HepG2 (cell line): ENCODE measurements around the gene SEC11A. TPM values are rescaled to one million over a fixed set of nuclear protein-coding genes. Genes with fewer than 3 reads are reported as not detected.

Source experiments
- ATAC-seq: fragments of 200-7000 bp; cut with Tn5 transposase; 3 replicates; pipeline ENCODE4 v1.9.1; 2020; ENCODE audit warnings: mild to moderate bottlenecking, moderate library complexity
- BruUV-seq: library from RNA; stranded (reverse); fragments of 400-500 nt; replicated peaks from 2 replicates; lab custom pipeline; 2021; lab: Mats Ljungman, UMichigan
- CTCF ChIA-PET: fragments of 300-600 bp; formaldehyde crosslinking; extraction: SDS; loops from one replicate; lab custom pipeline; 2021; ENCODE audit warnings: low total read pairs, inconsistent platforms, low intra/inter-chr PET ratio; lab: Yijun Ruan, JAX
- POLR2A ChIA-PET: fragments of 350-600 bp; sonication (Branson Sonifier 250); formaldehyde crosslinking; loops from one replicate; lab custom pipeline; 2020; ENCODE audit warnings: antibody characterized with exemption, inconsistent platforms; lab: Yijun Ruan, JAX
- DNase-seq: peaks from one replicate; pipeline ENCODE4 v3.0.0-alpha.2; 2015; ENCODE audit warnings: low spot score
- FAIRE-seq: peaks from 3 replicates; lab custom pipeline; 2011; peaks lifted over from hg19 to GRCh38; lab: Jason Lieb, UNC
- H2AFZ ChIP-seq: one replicate; pipeline ENCODE4 v1.6.1; 2011; ENCODE audit warnings: low read length, inconsistent platforms
- H3K27ac ChIP-seq: fragments of 300-600 bp; 3 replicates; pipeline ENCODE4 v1.8.0; 2011; ENCODE audit warnings: mixed run types, mild to moderate bottlenecking, mixed read lengths, low read length, inconsistent platforms; ENCODE audit not compliant: insufficient read depth; ENCODE audit errors: extremely low read length
- H3K27me3 ChIP-seq, 2 experiments: fragments of 200-600 bp in 1 of 2; 2 replicates in 1 of 2; 3 replicates in 1 of 2; pipeline versions ENCODE4 v1.6.0 to v1.8.0; 2011; ENCODE audit warnings: low read length in 2 of 2, mild to moderate bottlenecking in 2 of 2, moderate library complexity in 2 of 2, inconsistent platforms in 1 of 2; ENCODE audit not compliant: insufficient read depth in 2 of 2, control insufficient read depth in 1 of 2
- H3K36me3 ChIP-seq, 2 experiments: fragments of 200-600 bp in 1 of 2; replicated peaks in 1 of 2; 2 replicates in 1 of 2; 3 replicates in 1 of 2; pipeline versions ENCODE4 v1.5.1 to v1.8.0; 2011; ENCODE audit warnings: low read length in 2 of 2, inconsistent platforms in 1 of 2; ENCODE audit not compliant: insufficient read depth in 2 of 2, control insufficient read depth in 1 of 2
- H3K4me1 ChIP-seq: 2 replicates; pipeline ENCODE4 v1.5.1; 2012; ENCODE audit warnings: low read length, inconsistent platforms; ENCODE audit not compliant: insufficient read depth
- H3K4me2 ChIP-seq: 2 replicates; pipeline ENCODE4 v1.6.0; 2011; ENCODE audit warnings: low read depth, low read length, inconsistent platforms
- H3K4me3 ChIP-seq, 3 experiments: fragments of 200-600 bp in 1 of 3; sonication (generic), shearing (Covaris generic) in 1 of 3; replicated peaks in 1 of 3; 2 replicates each; pipeline ENCODE4 v1.5.1; 2011 to 2016; ENCODE audit warnings: low read length in 3 of 3, inconsistent platforms in 2 of 3, low read depth in 2 of 3, mild to moderate bottlenecking in 2 of 3, control low read depth in 1 of 3, mixed read lengths in 1 of 3; ENCODE audit not compliant: insufficient read depth in 1 of 3
- H3K79me2 ChIP-seq: one replicate; pipeline ENCODE4 v1.6.1; 2011; ENCODE audit warnings: low read length, inconsistent platforms; ENCODE audit not compliant: insufficient read depth
- H3K9ac ChIP-seq: 2 replicates; pipeline ENCODE4 v1.6.0; 2011; ENCODE audit warnings: mild to moderate bottlenecking, low read depth, low read length, inconsistent platforms; ENCODE audit not compliant: insufficient read depth
- H3K9me3 ChIP-seq: 2 replicates; pipeline ENCODE4 v1.5.1; 2012; ENCODE audit warnings: mild to moderate bottlenecking, low read length
- H4K20me1 ChIP-seq: 2 replicates; pipeline ENCODE4 v1.6.0; 2011; ENCODE audit warnings: inconsistent platforms, mild to moderate bottlenecking, low read length, moderate library complexity; ENCODE audit not compliant: insufficient read depth
- ISL2 ChIP-seq: sonication (generic); formaldehyde crosslinking; IDR thresholded peaks from 2 replicates; pipeline ENCODE4 v1.5.0; 2020; ENCODE audit warnings: missing genetic modification reagents
- NCOA2 ChIP-seq: sonication (generic); formaldehyde crosslinking; IDR thresholded peaks from 2 replicates; pipeline ENCODE4 v1.8.0; 2022; ENCODE audit warnings: inconsistent platforms
- PPARG ChIP-seq: conservative IDR thresholded peaks from 2 replicates; pipeline ENCODE4 v1.6.1; 2016; ENCODE audit warnings: missing biosample characterization, missing genetic modification reagents
- SIN3A ChIP-seq: IDR thresholded peaks from 2 replicates; pipeline ENCODE4 v1.6.1; 2011; ENCODE audit warnings: low read depth, mild to moderate bottlenecking, control low read depth, low read length, borderline replicate concordance
- TAF1 ChIP-seq: sonication (generic); formaldehyde crosslinking; IDR thresholded peaks from 2 replicates; pipeline ENCODE4 v1.4.0; 2020; ENCODE audit warnings: missing genetic modification reagents
- ZNF33A ChIP-seq: sonication (generic); formaldehyde crosslinking; IDR thresholded peaks from 2 replicates; pipeline ENCODE4 v1.5.1; 2020; ENCODE audit warnings: missing genetic modification reagents, mild to moderate bottlenecking, moderate library complexity, borderline replicate concordance
- ZNF768 ChIP-seq: sonication (generic); formaldehyde crosslinking; IDR thresholded peaks from 2 replicates; pipeline ENCODE4 v1.4.0; 2020; ENCODE audit warnings: missing genetic modification reagents
- ZNF777 ChIP-seq: sonication (generic); formaldehyde crosslinking; IDR thresholded peaks from 2 replicates; pipeline ENCODE4 v1.4.0; 2020; ENCODE audit warnings: missing genetic modification reagents
- ZSCAN25 ChIP-seq: sonication (generic); formaldehyde crosslinking; IDR thresholded peaks from 2 replicates; pipeline ENCODE4 v1.8.0; 2022; ENCODE audit warnings: mild to moderate bottlenecking, missing genetic modification reagents
- WGBS: methylation state at CpG from one replicate; pipeline ENCODE4 v1.1.6; 2017; ENCODE audit warnings: low lambda C conversion rate; 5-methylcytosine and 5-hydroxymethylcytosine counted together
- in situ Hi-C: cut with HindIII; loops from 2 replicates; pipeline ENCODE4 v1.10.0; 2017; ENCODE audit warnings: low pct_unique_long_range_greater_than_20kb; ENCODE audit not compliant: extremely low pct_ligation_motif_present
- intact Hi-C: fragments of 100-400 bp; cut with micrococcal nuclease; formaldehyde crosslinking; loops from one replicate; pipeline ENCODE4 v1.10.0; 2022; ENCODE audit not compliant: unreplicated experiment
- polyA plus RNA-seq, 8 experiments: library from polyadenylated mRNA; depleted of rRNA in 3 of 8; stranded (reverse) in 7 of 8; unstranded in 1 of 8; fragments of >200 nt; fragmentation: Illumina TruSeq in 4 of 8; extraction: Trizol in 4 of 8; gene quantifications; 2 replicates each; pipeline versions ENCODE4 v1.2.1 to v1.2.3, GENCODE V29; 2011 to 2016; ENCODE audit warnings: low read depth in 4 of 8, missing spikeins in 1 of 8, mixed read lengths in 1 of 8; ENCODE audit not compliant: insufficient read depth in 1 of 8
- total RNA-seq, 5 experiments: library from RNA; depleted of rRNA; stranded (reverse); fragments of >200 nt; fragmentation: Illumina TruSeq; extraction: Trizol; gene quantifications; 2 replicates each; pipeline ENCODE4 v1.2.3, GENCODE V29; 2016; ENCODE audit warnings: low read depth in 1 of 5
- TF ChIP-seq, protein P1 (sequence below): sonication (generic); formaldehyde crosslinking; IDR thresholded peaks from 2 replicates; pipeline ENCODE4 v1.5.0; 2020; ENCODE audit warnings: mild to moderate bottlenecking, missing genetic modification reagents
- TF ChIP-seq, protein P2 (sequence below): sonication (generic); formaldehyde crosslinking; IDR thresholded peaks from 2 replicates; pipeline ENCODE4 v1.4.0; 2020; ENCODE audit warnings: missing genetic modification reagents
- TF ChIP-seq, protein P3 (sequence below): sonication (generic); formaldehyde crosslinking; IDR thresholded peaks from 2 replicates; pipeline ENCODE4 v1.4.0; 2020; ENCODE audit warnings: low read depth, missing genetic modification reagents

Gene SEC11A
- total and polyA plus RNA-seq, 2 of the 13 experiments (the other 11 are each of a cell fraction or from before 2014, with no cell fraction given): 141 to 230 TPM

DNA sequence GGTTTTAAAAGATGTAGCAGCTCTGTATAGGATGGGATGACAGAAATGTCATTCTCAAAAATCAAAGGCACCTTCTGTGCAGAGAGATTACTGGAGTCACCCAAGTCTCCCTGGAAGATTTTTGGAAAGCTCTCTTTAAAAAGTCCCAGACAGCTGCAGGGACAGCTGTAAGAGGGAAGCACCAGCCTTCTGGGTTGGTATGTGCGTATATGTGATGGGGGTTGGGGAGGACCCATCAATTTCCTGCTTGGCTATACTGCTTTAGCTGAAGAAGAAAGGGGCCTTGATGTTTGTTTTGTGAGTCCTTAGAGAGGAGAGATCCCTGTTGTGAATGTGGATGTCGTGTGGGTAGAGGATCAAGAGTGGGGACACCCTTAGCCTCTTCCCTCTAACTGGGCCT is 5.4 kb upstream of the SEC11A start:
- H3K4me2 ChIP-seq: no peak overlapping the region
- H2AFZ ChIP-seq: no peak overlapping the region
- DNase-seq (no peak), FAIRE-seq (no peak), ATAC-seq (no peak)
- no peak overlapping the region for H3K4me3 ChIP-seq
- in situ Hi-C loops: no loop called here
- H3K27me3 ChIP-seq: no peaks in the 10 kb centered on the region; a peak in 1 of 5 replicates
- no peaks in the 10 kb centered on the region for H4K20me1 ChIP-seq
- H3K4me1 ChIP-seq: peaks cover 12% of the 10 kb centered on the region
- 72% methylated on average over 2 of the region's 2 CpGs for WGBS
- ChIA-PET CTCF (no interaction called here), POLR2A (no interaction called here)
- no peak overlapping the region for H3K27ac ChIP-seq
- H3K79me2 ChIP-seq: no peaks in the 10 kb centered on the region
- no peaks in the 10 kb centered on the region for H3K36me3 ChIP-seq
- intact Hi-C loops: no loop called here
- TF ChIP-seq, protein P1, sequence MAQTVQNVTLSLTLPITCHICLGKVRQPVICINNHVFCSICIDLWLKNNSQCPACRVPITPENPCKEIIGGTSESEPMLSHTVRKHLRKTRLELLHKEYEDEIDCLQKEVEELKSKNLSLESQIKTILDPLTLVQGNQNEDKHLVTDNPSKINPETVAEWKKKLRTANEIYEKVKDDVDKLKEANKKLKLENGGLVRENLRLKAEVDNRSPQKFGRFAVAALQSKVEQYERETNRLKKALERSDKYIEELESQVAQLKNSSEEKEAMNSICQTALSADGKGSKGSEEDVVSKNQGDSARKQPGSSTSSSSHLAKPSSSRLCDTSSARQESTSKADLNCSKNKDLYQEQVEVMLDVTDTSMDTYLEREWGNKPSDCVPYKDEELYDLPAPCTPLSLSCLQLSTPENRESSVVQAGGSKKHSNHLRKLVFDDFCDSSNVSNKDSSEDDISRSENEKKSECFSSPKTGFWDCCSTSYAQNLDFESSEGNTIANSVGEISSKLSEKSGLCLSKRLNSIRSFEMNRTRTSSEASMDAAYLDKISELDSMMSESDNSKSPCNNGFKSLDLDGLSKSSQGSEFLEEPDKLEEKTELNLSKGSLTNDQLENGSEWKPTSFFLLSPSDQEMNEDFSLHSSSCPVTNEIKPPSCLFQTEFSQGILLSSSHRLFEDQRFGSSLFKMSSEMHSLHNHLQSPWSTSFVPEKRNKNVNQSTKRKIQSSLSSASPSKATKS (CRISPR knock-in tag): no peak
- no peak for TF ChIP-seq SIN3A
- no peak for TF ChIP-seq ZNF768 (CRISPR knock-in tag)
- no peak for TF ChIP-seq NCOA2
- no peak for TF ChIP-seq ZNF33A (CRISPR knock-in tag)
- no peak for TF ChIP-seq TAF1
- TF ChIP-seq, protein P2, sequence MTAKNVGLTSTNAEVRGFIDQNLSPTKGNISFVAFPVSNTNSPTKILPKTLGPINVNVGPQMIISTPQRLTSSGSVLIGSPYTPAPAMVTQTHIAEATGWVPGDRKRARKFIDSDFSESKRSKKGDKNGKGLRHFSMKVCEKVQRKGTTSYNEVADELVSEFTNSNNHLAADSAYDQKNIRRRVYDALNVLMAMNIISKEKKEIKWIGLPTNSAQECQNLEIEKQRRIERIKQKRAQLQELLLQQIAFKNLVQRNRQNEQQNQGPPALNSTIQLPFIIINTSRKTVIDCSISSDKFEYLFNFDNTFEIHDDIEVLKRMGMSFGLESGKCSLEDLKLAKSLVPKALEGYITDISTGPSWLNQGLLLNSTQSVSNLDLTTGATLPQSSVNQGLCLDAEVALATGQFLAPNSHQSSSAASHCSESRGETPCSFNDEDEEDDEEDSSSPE: no peak
- no peak for TF ChIP-seq ZNF777 (CRISPR knock-in tag)
- TF ChIP-seq ZSCAN25: no peak
- TF ChIP-seq, protein P3, sequence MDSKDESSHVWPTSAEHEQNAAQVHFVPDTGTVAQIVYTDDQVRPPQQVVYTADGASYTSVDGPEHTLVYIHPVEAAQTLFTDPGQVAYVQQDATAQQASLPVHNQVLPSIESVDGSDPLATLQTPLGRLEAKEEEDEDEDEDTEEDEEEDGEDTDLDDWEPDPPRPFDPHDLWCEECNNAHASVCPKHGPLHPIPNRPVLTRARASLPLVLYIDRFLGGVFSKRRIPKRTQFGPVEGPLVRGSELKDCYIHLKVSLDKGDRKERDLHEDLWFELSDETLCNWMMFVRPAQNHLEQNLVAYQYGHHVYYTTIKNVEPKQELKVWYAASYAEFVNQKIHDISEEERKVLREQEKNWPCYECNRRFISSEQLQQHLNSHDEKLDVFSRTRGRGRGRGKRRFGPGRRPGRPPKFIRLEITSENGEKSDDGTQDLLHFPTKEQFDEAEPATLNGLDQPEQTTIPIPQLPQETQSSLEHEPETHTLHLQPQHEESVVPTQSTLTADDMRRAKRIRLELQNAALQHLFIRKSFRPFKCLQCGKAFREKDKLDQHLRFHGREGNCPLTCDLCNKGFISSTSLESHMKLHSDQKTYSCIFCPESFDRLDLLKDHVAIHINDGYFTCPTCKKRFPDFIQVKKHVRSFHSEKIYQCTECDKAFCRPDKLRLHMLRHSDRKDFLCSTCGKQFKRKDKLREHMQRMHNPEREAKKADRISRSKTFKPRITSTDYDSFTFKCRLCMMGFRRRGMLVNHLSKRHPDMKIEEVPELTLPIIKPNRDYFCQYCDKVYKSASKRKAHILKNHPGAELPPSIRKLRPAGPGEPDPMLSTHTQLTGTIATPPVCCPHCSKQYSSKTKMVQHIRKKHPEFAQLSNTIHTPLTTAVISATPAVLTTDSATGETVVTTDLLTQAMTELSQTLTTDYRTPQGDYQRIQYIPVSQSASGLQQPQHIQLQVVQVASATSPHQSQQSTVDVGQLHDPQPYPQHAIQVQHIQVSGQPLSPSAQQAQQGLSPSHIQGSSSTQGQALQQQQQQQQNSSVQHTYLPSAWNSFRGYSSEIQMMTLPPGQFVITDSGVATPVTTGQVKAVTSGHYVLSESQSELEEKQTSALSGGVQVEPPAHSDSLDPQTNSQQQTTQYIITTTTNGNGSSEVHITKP: no peak
- TF ChIP-seq PPARG (CRISPR knock-in tag): no peak
- TF ChIP-seq ISL2 (CRISPR knock-in tag): no peak
- H3K9me3 ChIP-seq: no peaks in the 10 kb centered on the region
- no peak overlapping the region for H3K9ac ChIP-seq
- no TSS peak for BruUV-seq
